M059J (cell line): ENCODE measurements around the gene DIAPH3. TPM values are rescaled to one million over a fixed set of nuclear protein-coding genes. Genes with fewer than 3 reads are reported as not detected.

Source experiments
- DNase-seq: peaks from one replicate; pipeline ENCODE4 v3.0.0-alpha.2; 2012; ENCODE audit warnings: low read depth
- total RNA-seq: library from RNA; depleted of rRNA; stranded (reverse); fragments of >200 nt; shearing (Covaris generic); gene quantifications from 2 replicates; pipeline ENCODE4 v1.2.3, GENCODE V29; 2014

DIAPH3 gene
- total RNA-seq, 1 experiment from 2014 or later, result 17.2 TPM

DNA sequence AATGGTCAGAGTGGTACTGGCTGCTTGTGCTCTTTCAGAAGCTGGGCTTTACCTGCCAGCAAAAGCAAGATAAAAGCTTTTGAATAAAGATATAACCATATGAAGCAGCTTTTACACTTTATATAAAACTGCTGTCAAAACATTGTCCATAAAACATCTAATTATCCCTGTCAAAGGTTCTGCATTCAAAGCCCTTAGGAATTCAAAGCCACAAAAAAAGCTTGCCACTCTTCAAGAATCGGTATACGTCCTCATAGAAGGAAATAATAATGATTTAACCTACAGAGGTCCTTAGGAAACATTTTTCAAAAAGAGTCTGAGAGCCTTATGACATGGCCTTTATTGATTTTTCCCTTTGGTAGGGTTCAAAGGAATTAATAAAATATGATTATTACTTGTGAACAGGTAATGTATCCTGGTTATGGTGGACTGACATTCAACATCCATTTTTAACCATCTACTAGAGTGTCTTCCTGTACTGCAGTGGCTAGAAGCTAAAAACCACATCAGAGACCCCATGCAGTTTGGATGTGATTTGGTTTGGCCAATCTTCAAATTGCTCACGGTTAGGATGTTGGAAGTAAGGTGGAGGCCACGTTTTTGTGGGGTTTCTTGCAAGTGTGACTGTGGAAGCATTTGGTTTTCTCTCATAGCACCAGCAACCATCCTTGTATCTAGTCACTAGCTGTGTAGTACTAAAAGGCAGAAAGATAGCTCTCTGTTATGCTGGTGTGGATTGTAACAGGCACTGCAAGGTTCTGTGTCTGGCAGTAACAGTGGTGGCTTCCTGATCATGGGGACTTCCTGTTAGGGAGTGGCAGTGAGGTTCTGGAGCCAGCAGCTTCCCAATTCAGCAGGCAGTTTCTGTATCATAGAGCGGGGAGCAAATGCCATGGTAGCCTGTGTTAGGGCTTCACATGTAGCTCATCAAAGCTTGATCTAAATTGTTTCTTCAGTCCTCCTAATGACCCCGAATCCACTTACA, 441.5 kb downstream of the DIAPH3 start:
- DNase-seq, result no peak

DNA sequence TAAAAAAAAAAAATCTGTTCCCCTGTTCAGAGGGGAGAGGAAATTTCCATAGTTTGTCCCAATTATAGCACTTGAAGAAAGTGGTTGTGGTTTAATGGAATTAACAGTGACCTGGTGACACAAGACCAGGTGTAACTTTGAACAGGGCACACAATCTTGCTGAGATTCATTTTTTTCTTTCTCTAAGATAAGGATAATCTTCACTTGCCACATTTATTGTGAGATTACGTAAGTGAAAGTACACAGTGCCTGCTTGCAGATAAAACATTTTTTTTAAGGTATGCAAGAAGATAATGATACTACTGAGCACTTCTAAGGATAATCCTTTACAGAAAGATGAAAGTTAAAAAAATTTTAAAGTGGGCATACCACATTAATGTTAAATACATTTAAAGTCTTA, 448.1 kb downstream of the DIAPH3 start:
- DNase-seq, result no peak

DNA sequence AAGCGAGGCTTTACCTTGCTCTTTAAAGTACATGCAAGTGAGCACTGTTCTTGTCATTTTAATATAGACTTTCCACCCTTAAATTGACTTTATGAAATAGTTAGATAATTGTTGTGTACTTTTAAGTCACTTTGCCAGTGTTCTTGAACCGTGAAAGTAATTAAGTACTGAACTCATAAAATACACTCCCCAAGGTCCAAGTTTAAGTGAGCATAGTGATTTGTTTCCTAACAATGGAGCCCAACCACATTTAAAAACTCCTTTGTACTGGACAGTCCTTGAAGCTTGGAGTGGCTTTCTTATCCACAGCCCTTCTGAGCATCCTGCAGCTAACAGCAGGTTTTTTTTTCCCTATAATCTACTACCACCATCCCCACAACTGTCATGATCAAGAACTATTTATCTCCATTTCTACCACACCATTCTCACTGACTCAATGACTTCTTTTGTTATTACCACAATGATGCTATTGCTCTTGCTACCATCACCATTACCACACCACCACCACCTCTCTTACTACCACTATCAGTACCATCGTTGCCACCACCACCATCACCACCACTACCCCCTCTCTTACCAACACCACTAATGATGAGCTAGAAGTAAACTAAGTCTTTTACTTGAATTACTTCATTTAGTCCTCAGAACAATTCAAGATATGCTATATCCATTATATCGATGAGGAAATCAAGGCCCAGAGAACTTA, 452.6 kb downstream of the DIAPH3 start:
- DNase-seq, result peak; percentile 39

DNA sequence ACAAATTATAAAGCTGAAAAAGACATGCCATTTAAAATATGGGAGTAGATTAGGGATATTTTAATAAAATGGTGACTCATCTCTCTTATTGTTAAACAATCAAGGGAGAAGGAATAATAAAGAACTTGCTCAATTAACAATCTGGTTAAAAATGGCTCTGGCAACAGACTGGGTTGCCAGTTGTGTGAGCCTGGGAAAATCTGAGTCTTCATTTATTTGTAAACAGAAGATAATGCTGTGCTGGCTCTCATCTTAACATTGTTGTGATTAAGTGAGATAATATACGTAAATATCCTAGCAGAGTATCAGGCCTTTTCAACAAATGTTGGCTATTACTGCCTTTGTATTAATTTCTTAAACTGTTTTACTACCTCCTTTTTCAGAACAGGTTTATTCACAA, 453.3 kb downstream of the DIAPH3 start:
- DNase-seq, result no peak

DNA sequence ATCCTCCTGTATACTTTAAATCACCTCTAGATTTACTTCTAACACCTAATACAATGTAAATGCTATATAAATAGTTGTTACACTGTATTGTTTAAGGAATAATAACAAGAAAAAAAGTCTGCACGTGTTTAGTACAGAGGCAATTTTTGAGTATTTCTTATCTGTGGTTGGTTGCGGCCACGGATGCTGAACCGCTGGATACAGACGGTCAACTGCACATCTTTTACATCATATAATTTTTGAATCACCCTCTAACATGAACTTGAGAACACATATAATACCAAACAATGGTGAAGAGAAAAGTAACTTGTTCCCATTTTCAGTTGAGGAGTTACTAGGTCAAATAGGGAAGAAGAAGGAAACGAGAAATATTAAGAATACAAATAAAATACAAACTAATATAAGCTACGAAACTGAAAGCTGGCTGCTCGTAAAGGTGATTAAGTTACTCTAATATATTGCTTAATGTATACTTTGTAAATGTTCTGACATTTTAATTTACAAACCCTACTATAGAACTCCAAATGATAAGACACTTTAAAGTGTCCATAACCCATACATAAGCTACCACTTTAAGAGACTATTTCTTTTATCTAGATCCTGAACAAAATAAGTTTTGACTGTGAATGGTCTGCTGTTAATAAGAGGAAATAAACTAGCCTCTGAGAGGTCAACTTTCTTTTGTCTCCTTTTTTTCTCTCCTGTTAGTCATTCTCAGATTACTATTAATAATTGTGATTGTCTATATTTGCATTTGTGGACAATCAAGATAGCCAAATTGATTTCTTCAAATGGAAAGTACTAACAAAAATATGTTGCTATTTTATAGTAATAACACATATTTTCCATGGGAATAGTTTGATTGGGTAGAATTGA, 457.4 kb downstream of the DIAPH3 start:
- no peak for DNase-seq

DNA sequence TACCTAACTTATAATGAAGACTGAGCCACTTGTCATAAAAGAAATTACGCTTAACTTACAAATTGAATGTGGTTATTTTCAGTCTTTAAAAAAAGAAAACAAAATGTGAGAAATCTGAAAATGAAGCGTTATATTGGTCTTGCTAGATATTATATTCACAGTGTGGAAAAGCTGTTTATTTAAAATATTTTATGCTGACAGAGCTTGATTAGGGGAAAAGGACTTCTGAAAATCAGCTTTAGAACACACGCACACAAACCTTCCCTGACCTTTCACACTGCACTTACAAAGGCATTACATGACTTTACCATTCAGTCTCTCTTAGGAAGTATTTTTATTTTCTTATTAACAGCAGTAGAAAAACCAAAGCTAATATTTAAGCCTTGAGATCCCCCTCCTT, 461.5 kb downstream of the DIAPH3 start:
- DNase-seq, result no peak

DNA sequence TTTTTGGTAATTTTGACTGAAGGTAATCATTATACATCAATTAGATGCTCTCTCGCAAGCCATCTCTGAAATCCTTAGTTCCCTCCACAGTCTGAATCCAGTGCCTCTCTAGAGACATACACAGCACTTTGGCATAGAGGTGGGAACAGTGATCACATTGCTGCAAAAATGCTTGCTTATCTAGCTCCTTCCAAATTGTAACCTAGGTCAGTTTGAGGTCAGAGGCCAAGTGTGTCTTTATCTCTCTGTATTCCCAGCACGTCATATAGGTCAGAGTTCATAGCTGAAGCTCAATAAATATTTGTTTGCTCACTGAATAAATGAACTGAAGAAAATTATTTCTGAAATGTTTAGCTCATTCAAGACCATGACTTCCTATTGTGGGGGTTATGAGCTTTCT, 462.5 kb downstream of the DIAPH3 start:
- no peak for DNase-seq

DNA sequence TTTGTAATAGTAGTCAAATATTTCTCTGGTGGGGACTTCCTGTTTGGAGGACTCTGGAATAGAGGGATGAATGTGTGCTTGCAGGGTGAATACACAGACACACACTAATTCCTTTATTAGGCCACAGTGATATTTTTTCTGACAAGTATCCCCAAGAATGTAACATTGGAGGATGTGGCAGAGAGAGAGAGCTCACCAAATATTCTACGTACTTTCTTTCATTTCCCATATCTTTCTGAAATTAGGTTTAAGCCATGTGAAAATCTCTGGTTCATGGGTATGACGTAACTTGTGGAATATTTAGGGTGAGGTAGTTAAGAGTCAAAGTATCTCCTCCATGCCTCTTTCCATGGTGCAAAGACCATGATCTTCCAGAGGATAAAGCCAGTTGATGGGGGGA, 463.4 kb downstream of the DIAPH3 start:
- DNase-seq, result peak; percentile 43

DNA sequence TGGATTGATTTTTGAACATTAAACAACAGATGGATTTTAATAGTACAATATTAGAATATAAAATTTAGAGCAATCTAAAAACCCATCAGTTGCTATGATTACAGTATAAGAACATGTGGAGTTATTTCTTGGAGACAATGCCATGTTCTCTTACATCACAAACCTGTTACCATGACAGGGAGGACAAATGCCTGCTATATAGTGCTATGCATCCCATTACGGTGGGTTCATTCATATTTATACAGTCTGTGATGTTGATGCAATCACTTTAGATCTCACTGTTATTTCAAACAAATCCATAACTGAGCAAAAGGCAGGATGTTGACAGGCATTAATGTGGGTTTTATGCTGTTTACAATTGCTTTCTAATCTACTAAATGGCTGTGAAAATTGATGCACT, 467.5 kb downstream of the DIAPH3 start:
- no peak for DNase-seq

DNA sequence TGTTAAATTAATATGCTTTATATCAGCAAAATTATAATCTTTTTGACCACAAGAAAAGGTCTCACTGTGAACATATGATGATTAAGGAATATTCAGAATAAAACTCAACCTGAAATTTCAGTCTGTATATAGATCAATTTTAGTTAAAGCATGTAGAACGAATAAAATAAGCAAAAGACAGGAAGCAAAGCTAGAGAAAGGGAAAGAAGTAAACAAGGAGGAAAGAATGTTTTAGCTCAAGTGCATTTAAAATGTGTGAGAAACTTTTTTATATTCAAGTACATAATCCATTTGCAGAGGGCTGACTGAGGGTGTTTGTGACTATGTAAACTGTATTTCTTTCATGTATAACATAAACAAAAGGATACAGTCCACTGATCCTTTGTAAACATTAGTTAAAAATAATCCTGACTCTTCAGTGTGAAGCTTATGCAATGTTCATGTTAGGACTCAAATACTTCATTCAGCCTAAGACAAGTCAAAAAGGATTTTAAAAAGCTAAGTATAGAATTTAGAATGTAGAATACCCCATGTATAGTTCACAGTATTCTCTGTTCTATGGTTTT, 472.1 kb downstream of the DIAPH3 start:
- peak; percentile 8 for DNase-seq

DNA sequence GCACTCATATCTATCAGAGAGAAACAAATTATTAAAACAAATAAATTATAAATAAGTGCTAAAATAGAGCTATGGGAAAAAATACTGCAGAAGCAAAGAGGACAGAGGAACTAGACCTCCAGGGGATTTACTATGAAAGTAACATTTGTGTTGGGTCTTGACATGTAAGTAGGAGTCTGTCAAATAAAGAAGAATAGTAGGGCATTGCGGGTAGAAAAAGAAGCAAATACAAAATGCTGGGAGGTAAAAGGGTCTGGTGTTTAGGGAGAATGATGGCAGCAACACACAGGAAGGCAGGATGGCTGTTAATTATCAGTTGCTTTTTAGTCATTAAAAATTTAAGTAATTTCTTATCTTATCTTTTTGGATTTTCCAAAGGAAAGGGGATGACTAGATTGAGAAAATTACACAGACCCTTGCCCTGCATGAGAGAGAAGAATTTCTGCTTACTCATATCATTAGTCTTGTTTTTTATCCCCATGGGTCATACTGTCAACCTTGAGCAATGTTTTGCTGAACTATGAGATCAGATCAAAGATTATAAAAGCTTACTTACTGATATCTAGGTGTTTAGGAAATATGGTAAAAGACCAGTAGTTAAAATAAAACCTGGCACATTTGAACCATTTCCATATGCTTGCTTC, 472.7 kb downstream of the DIAPH3 start:
- DNase-seq, result peak; percentile 22

DNA sequence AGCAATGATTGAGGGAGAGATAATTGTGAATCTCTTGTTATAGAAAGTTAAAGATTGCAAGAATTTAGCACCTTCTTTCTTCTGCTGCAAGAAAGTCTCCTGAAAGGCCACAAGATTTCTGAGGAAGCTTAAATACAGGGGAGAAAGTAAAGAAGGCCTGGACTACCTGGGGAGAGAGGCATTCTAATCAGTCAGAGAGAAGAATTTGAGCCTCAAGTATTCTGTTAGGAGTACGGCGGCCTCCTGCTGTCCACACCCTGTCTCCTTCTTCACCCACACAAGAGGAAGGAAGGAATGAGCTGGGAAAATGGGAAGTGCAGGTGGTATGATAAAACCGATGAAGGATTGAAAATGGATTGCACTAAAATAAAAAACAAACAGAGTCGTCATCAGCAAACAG, 474.7 kb downstream of the DIAPH3 start:
- no peak for DNase-seq

DNA sequence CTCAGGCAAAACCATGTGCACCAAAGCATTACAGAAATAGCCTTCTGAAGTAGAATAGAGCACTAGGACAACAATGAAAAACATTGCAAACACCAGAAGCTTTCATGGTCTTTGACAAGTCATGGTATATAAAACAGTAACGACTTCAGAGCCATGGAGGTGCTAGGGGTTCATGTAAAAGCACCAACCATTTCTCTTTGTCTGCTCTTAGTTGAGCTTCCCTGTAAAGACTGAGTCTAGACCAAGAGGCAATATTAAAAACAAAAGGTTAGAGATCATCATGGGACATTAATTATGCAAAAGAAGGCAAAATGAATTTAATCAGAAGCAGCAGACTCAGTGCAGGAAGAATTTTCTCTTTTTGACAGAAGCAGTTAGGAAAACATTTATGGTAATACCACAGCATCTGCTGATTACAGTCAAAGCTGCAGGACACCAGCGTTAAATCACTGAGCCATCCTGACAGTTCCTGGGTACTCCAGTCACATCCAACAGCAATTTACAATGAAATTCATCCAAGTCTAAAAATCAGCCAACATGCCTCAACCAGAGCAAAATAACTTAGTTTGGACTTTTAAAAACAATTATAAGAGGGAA, 476.8 kb downstream of the DIAPH3 start:
- no peak for DNase-seq

DNA sequence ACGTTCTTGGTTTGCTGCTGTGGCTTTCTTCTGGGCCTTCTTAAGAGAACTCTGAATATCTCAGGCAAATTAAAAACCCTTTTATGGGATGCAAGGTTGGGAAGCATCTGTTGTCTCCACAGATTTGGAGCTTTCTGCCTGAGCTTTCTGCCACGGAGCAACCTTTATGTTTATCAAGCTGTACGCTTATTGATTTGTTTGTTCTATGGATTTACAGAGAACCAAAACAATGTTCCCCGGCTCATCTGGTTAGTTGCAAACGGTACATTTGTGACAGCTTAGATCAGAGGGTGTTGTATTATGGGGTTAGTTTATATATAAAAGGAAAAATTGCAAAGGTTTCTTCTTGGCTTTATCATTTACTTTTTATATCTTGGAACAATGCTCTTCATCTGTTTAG, 479.6 kb downstream of the DIAPH3 start:
- no peak for DNase-seq

DNA sequence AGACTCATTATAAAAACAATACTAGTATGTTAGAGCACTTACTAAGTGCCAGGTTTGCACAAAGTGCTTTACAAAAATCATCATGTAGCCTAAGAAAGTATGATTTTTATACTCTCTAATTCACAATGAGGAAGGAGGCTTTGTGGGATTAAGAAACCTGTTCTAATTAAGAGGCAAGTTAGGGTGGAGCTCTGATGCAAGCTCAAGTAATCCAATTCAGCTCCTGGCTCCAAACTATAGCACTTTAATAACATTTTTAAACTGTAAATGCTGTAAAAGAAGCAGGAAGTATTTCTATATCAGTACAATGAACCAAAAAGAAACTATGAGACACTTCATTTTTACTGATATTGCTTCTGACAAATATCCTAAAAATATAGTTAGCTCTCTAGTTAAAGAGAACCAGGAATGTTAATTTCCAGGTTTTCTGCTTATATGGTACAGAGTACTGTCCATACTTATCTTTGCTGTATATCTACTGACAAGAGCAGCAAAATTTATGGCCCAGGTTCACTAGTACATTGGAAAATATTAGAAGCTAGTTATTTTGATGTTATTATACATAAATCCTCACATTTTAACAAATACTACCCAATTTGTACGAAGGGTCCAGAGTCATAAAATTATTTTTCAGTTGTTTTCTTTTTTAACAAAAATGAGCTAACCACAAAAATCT, 482.0 kb downstream of the DIAPH3 start:
- no peak for DNase-seq

DNA sequence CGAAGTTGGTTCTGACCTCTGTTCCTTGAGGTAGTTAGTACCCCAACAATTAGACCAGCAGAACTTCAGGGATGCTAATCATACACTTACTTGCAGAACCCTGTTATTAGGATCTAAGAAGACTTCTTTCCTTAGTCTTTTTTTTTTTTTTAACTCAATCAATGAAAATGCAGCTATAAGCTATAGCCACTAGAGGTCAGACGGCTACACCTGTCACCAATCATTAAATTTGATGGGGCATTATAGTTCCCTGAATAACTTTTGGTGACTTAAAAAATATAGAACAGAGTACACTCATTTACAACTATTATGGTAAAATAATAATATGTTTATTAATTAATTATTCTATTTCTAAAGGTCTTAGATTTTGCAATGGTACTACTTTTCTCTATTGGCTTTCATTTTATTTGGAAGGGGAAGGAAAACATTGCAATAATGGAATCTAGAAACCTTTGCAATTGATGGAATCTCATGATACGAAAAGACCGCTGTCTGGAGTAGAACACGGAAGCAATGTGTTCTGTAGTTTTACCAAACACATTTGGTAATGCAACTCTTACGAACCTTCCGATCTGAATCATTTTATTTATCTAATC, 483.2 kb downstream of the DIAPH3 start:
- DNase-seq, result peak; percentile 22

DNA sequence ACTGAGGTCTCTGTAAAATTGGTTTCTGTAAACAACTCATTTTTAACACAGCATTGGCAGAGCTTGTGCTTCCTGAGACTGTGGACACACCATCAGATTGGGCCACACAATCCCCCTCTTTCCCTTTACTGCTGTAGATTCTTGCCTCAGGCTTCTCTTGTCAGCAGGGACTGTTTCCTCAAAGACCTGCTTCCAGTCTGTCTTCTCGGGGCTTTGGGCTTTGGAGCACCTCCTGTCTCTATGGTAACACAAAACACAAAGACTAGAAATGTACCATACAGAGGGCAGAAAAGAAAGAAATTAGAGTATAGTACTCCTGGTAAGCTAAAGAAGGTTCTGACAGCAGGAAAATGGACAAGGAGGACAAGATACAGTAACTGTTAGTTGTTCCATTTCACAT, 484.5 kb downstream of the DIAPH3 start:
- DNase-seq, result peak; percentile 22

DNA sequence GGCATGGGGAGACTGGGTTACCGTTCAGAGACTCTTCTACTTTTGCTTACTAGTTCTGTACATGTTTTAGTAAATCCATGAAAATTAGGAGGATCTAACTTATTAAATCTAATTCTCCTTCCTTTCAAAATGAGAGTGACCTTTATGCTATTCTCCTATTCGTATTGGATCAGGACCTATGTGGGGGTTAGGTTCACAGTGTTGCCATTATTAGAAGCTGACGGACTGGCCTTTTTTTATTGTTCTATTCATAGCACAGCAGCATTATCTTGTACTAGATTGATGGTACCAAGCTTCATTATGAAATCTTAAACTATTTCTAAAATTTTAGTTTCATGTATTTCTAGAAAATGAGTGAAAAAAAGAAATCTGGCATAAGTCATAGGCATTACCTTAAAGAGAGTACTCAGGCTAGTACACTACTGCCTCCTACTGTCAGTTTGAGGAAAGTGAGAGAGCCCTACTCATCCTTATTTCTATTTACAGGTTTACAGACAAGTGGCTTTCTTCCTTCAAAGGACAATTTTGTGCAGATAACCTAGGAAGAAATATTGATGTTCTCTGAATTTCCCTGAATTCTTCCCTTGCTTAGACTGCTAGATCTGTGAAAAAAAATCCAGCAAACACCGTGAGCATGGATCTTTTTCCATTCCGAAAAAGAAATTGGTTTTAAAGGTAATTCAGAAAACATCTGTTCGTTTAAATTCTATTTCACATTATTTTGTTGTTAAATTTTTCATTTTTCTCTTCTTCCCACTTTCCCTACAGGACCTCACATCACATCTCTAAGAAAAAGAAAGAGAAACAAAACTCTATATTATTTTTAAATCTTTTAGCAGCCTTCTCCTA, 485.5 kb downstream of the DIAPH3 start:
- DNase-seq, result peak; percentile 18

DNA sequence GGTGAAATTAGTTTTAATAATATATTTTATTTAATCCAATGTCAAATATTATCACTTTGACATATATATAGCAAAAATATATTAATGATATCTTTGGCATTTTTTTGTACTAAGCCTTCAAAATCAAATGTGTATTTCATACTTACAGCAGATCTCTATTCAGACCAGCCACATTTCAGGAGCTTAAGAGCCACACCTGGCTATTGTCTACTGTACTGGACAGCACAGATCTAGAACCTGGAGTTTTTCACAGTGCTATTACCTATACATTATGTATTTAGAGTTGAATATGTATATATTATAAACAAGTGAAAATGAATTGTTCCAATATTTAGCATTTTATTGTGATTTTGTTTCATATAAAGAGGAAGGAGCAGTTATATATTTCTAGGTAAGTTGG, 486.3 kb downstream of the DIAPH3 start:
- no peak for DNase-seq
